GM15510 (cell line): ENCODE measurements around the gene TRAK1.

Source experiments
- POLR2A ChIP-seq: IDR thresholded peaks from 3 replicates; pipeline ENCODE4 v1.6.1; 2011; ENCODE audit warnings: borderline replicate concordance; ENCODE audit not compliant: insufficient read length; ENCODE audit errors: extremely low read depth

Gene TRAK1

DNA sequence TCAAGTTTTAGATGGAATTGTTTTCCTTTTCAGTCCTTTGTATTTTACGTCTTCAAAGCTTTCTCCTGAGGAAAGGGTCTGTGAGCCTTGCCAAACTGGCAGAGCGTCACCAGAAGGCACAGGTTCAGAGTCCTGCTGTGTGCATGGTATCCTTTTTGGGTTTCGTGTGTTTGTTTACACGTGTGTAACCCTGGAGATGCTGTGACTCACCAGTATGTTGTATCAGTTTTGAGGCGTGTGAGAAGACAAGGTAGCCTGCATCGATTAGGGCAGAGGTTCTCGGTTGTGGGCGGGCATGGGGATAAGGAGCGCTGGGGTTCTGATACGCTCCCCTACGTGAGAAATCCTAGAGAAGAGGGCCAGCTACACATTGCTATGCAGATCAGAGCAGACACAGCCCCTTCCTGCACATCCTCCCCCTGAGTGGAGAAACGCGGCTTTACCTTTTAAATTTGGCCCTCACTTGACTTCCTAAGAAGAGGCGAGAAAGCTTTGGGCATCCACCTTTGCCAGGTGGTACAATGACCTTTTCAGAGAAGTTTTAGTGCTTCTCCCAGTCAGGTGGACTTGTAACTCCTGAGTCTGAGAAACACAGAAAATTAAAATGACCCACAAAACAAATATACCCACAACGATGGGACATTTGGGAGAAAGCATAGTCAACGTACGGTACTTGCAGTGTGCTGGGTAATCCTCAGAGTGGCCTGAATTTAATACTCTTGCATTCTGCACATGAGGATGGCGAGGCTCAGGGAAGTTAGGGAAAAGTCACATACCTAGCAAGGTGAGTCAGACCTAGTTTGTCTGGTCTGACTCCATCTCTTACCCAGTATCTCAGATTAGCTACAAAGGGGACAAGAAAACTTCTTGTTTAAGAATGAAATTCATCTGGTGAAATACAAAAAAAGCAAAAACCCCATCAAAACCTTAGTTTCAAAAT is 38.1 kb downstream of the TRAK1 start:
- no peak for TF ChIP-seq POLR2A

DNA sequence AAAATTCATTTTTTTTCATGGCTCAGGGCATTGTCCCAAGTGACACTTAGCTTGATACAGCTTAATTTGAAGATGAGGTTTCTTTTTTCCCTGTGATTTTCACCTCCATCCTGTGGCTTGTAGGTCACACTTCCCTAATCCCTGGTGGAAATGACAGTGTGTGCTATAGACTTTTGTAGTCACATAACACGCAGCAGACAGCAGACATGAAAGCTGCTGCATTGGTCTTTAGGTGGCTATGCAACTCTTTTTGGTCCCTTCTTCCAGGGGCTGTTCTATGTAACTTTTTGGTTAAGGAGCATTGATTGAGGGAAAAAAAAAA is 38.8 kb downstream of the TRAK1 start:
- TF ChIP-seq POLR2A: no peak

DNA sequence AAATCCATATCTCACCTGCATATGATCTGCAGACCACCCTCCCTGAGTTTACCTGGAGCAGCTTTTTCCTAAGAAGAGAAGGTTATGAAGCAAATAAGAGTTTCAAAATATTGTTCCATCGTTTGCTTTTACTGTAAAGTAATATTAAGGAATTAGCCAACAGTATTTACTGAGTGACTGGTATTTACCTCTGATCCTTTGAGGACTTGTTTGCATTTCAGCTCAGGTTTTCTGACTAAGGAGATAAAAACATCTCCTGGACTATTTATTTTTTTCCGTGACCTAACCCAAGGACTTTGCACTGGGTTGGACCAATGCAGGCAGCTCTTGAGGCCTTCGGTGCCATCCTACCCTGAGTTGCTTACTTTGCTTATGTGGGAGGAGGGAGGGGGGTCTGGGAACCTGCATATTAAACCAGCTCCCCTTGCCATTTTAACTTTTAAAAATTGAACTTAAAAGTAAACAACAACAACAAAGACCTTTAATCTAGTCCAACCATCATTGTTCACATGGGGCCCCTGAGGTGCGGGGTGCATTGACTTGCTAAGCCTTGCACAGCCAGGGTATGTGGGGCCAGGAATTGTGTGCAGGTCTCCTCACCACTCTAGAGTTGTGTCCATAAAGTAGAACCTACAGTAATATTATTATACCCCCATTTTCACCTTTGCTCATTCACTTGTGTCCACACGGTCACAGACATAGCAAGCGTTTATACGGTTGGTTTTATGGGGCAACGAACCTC is 39.3 kb downstream of the TRAK1 start:
- no peak for TF ChIP-seq POLR2A

DNA sequence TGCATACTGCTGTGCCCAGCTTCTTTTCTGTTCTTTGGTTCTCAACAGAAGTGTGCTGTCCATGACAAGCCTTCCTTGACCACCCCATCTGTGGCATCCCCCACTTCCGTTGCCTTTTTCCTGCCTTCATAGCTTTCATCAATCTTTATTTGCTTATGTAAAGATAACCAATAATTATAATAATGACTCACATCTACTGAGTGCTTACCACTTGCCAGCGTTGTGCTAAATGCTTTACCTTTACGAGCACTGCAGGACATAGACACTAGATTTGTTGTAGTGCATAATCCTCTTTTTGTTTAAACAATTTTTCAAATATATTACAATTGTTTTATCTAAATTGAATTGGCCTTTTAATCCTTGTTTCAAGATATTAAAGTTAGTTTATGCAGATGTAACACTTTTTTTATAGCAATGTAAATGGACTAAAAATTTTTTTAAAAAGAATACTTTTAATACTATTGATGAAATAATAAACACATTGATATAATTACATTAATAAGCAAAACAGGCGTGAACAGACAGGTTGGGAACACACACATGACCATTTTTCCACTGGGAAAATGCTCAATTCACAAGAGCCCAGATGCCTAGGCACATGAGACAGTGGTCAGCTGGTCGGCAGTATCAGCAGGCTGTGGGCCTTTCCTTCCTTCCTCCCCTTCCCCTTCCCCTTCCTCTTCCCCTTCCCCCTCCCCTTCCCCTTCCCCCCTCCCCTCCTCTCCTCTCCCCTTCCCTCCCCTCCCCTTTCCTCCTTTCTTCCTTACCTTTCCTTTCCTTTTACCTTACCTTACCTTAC is 42.5 kb downstream of the TRAK1 start:
- TF ChIP-seq POLR2A: no peak

DNA sequence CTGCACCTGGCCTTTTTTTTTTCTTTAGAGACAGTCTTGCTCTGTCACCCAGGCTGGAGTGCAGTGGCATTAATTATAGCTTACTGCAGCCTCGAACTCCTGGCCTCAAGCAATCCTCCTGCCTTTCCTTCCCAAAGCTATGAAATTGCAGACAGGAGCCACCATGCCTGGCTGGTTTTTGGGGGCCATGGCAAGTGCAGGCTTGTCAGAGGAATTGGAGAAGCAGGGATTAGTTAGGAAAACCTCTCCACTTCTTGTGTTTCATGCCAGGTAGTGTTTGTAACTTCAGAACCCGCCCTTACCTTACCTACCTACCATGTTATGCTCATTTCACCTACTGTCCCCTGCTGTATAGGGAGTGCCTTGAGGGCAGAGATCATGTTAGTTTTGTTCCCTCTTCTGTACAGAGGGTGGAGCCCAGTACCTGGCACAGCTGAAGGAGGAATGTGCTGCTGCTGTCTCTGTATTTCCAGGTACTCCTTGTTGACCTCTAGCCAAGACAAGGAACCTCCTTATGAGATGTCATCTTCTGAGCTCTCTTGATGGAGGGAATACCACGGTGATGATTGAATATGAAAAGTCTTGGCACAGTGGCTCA is 43.8 kb downstream of the TRAK1 start:
- TF ChIP-seq POLR2A: no peak

DNA sequence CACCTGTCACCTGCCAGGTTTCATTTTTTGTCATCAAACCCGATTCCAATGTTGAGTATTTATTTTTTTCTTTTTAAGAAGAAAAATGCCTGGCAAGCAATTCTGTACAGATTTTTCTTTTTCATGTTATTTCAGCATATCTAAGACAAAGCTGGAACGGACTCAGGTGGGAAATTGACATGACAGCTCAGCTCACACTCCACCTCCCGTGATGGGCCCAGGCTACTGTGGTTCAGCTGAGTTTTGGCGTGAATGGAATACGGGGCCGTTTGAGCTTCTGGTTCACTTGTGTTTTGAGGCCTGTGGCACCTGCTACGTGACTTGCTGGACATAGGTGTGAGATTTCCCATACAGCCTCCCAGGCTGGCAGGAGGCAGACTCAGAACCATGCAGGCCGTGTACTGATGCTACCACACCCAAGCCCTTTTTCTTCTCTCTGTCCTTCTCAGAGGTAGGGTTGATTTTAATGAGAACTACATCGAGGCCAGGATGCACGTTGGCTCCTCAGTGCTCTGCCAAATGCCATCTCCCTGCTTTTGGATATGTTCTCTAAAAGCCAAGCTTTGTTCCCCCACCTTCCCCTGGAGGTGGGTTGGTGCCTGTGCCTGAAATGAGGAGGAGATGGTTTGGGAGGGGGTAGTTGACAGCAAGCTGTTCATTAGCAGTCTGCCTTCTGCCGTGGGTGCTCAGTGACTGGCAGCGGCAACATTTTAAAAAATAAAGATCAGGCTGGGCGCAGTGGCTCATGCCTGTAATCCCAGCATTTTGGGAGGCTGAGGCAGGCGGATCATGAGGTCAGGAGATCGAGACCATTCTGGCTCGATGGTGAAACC is 48.7 kb downstream of the TRAK1 start:
- TF ChIP-seq POLR2A: no peak

DNA sequence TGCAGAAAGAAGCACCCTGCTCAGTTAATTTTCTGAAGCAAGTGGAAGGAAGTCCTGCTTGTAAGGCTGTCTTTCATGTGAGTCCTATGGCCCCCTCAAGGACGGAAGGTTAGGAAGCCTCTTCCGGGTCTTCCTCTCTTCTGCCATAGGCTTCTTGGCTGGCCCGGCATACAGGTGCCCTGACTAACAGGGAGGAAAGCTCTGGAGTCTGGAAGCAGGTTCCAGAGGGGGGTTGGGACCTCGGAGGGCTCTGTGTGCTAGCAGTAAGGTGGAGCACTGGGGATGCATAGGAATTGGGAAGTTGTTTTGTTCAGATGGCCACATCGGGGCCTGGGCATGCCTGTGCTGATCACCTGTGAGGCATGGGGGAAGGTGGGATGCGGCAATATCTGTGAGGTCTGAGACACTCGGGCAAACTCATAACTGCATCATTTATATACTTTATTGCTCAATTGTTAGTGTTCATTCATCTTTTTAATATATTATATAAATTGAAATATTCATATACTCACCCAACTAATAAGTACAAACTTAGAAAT is 49.6 kb downstream of the TRAK1 start:
- no peak for TF ChIP-seq POLR2A

DNA sequence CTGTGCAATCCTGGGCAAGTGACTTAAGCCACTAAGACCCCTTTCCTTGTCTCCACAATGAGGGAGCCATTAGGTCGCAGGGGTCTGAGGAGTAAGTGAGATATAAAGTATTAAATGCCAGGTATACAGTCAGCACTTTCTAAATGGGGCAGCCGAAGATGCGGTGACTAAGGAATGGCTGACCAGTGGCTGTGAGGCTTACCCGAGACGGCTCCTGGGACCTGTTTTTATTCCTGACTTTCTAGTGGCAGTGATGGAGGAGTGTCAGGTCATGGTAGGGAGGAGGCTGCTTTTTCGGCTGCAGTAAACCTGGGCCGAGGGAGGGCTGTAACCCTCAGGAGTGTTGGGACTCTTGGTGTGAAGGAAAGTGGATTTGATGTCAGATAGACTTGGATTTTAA is 52.3 kb downstream of the TRAK1 start:
- TF ChIP-seq POLR2A: no peak

DNA sequence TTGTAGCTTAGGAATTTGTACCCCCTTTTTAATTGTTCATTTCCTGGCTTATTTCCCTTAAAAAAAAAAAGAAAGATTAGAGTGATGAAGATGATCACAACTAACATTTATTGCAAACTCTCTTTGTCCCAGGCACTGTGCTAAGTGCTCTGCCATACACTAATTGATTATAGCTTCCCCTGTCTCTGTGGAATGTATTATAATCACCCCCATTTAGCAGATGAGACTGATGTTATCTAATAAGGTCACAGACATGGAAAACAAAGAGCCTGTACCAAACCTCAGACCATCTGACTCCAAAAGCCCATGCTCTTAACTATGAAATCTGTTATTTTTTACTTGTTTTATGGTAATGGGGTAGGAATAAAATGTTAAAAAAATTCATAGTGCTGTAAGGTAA is 53.1 kb downstream of the TRAK1 start:
- TF ChIP-seq POLR2A: no peak

DNA sequence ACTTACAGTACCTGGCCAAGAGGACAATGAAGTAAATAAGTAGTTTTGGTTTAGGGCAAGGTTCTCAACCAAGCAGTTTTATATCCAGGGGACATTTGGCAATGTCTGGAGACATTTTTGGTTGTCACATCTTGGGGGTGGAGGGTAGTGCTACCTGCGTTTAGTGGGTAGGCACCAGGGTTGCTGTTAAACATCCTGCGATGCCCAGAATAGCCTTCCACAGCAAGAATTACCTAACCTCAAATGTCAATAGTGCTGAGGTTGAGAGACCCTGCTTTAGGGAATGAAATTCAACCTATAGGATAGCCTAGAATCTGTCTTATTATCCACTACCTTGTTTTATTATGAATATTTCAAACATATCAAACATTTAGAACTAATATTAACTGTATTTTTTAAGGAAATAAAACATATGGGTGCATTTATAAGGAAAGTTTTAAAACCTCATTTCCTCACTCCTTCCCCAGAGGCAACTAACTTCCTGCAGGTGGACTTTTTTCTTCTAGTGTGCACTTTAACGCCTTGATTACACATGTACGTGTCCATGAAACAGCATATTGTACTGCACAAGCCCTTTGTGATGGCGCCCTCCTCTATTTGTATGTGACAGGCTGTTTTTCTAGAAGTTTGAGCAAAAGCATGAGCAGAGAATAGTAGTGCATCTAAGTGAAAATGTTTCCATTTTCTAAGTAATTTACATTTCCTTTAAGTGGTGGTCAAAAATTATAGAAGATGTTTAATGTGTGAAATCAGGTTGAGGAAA is 57.1 kb downstream of the TRAK1 start:
- TF ChIP-seq POLR2A: no peak

DNA sequence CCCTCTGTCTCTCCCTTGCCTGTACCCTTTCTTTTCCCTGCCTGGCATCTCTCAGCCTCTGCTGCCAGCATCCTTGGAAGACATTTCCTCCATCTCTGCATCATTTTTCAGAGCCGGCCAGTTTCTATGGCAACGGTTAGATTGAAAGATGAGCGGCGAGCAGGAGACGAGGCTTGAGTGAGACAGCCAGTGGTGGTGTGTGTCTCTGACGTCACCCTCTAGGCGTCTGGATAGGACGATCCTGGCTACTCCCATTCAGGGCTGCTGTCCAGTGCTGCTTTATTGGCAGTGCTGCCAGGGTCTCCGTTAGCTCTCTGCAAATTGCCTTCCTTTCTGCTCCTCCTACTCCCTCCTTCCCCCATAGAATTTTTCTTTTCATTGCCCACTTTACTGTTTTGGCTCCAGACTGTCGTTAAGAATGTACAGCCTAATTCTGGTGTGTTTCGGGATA is 57.9 kb downstream of the TRAK1 start:
- no peak for TF ChIP-seq POLR2A

DNA sequence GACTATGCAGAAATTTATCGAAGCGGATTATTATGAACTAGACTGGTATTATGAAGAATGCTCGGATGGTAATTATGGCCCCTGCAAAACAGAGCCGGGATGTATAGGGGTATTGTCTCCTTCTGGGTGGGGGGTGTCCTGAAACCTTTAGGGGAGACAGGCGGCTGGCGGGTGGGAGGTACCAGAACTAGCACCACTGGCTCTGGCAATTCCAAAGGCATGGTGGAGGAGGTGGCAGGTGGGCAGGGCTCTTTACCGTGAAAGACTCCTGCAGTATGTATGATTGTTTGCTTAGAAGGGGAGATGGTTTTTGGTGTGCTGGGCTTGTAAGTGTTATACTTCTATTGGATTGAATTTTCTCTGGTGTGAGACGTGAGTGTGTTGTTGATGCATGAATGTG is 58.4 kb downstream of the TRAK1 start:
- no peak for TF ChIP-seq POLR2A

DNA sequence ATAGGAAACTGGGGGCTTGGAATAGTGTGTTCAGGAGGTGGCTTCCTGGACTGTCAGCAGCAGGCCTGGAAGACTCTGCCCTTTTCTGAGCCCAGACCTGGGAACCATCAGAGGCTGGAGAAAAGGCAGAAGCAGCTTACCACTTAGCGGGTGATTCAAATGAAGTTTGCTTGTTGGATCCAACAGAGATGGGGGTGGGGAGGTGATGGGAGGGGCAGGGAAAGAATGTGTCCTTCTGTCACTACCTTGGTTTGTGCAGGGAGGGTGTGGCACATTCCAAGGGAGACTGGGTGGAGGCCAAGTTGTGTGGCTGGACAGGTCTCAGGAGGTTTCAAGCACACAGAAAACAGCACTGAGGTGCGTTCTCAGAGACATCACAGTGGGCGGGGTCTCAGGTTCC is 58.8 kb downstream of the TRAK1 start:
- TF ChIP-seq POLR2A: no peak
